HL-60/S4 treated with retinoic acid at 250 ng/mL for 4 days and 3 days (cell line): ENCODE measurements around the gene SLC35D3.
"Not testable (repeated sequence)": the region's sequence is repeated elsewhere in the genome, so short reads cannot be mapped to it uniquely, and the experiment has no call there.

ENCODE experiments used
- in situ Hi-C: fragments of 300-500 bp; cut with MboI; formaldehyde crosslinking; loops from 2 replicates; pipeline ENCODE4 v1.7.0; 2022; ENCODE audit warnings: low sequenced_read_pairs

The SLC35D3 gene

GRCh38 chr6:136921936-136922684, at the start of gene SLC35D3:
TSS of gene SLC35D3 (plus strand) at chr6:136922301. CDS start at chr6:136922429, 128 bp downstream.
- in situ Hi-C loops: no loop called here

GRCh38 chr6:136873748-136874147, 48.4 kb upstream of the SLC35D3 start:
- in situ Hi-C loops: no loop called here

GRCh38 chr6:136876469-136876868, 45.6 kb upstream of the SLC35D3 start:
- in situ Hi-C loops: not testable (repeated sequence)

- in situ Hi-C loops: no loop called here
Observed at GRCh38 chr6:136880748-136881460, 41.2 kb upstream of the SLC35D3 start.

DNA sequence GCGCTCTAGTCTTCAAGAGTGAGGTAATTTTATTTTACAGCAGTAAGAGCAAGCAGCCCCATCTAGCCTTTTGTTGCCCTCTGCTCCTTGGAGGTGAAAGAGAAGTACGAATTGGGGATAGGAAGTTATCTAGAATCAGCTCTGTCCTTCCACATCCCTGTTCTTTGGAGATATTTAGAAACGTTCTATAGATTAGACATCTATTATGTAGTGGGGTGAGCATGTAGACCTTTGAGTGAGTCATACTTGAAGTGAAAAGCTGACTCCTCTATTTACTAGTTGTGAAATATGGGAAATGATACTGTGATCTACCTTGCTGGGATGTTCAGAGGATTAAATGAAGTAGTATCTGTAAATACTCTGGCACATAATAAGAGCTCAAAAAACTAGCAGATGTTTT, 36.0 kb upstream of the SLC35D3 start:
- in situ Hi-C loops: no loop called here

DNA sequence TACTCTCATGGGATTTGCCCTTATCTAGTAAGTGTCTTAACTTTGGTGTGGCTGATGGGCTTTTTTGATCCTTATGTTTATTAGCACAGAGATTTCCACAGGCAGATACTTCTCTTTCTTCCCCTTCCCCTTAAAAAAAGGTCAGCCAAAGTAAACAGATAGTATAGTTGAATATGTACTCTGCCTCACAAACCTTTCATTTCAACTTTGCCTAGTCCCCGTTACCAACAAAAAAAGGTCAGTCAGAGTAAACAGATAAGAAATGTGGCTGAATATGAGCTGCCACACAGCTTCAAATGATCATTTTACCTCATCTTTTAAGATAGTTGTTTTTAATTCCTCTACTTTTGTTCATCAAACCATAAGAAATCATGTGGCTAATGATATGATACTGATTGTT, 34.1 kb upstream of the SLC35D3 start:
- in situ Hi-C loops: no loop called here

DNA sequence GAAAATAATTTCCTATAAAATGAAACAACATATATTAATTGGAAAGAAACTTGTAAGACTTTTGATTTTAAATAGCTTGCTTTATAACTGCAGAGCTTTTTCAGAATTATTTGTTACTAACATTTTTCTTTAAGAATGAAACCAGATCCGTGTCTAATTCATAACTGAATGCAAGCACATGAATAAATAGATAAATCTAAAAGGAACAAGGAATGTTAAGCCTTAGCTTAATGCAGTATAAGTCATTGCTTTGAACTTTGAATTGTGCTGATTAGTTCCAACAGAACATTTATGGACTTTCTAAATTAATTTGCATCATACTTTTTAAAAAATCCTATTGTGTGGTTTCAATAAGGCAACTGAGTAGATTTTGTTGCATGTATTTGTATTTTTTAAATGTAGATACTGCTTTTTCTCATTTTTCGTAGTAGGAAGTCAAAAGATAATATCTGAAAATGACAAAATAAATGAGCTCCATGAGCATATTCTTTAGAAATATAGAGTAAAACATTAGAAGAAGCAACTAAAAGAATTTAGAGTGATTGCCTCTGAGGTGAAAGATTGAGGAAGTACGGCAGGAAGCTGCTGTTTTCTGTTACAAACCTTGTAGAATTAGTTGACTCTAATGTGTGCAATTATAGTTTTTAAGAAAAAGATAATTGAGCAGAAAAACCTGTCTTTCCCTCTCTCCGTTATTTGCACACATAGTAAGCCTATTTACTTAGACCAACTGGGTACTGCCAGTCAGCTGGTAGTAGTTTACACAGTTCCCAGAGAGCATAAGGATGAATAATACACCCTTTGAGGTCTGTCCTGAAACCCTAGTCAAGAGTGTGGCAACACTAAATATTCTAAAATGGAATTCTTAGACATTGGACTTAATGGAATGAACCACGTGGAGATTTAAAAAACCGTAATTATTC, 32.6 kb upstream of the SLC35D3 start:
- in situ Hi-C loops: no loop called here

DNA sequence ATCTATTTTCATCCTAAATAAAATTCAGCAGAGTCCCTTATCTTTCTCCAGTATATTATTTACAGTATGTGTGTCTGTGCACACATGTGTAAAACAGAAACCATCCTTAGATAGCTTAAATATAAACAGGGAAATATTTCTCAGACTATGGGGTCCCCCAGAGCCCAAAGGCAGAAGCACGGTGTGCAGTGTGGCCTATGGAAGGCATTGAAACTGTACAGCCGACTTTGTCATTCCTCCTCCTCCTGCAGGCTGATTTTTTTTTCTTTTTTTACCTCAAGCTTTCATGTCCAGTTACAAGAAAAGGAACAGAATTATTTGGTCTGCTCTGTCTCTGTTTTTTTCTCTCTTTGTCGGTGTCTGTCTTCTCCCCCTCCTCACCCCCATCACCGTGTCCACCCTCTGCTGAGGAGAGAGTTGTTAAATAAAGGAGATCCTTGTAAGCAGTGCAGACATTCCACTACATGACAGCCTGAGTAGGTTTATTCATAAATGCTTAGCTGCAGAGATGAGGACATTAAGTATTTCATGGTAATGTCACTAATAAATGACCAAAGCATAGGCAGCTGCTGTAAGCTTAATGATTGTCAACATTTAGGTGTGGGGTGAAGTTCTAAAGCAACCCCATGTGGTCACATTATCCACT, 31.8 kb upstream of the SLC35D3 start:
- in situ Hi-C loops: no loop called here

DNA sequence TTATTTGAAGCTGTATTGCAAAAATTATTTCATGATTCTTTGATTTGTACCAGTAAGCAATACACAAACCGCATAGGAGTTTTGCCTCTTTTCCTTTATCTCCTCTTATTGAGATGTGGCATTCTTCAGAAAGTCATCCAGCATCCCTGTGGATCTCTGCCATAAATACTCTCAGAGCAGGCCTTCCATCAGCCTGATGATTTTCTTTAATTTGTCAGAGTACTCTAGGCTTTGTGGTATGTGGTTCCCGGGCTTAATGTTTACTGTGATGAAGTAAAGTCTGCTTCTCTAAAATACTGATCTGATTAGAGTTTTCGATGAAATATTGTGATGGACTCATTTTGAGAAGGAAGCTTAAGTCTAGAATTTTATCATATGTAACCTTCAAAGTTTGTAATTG, 31.1 kb upstream of the SLC35D3 start:
- in situ Hi-C loops: no loop called here

- in situ Hi-C loops: no loop called here
Observed at GRCh38 chr6:136893187-136893586, 28.9 kb upstream of the SLC35D3 start.

- in situ Hi-C loops: no loop called here
Observed at GRCh38 chr6:136895901-136896300, 26.2 kb upstream of the SLC35D3 start.

DNA sequence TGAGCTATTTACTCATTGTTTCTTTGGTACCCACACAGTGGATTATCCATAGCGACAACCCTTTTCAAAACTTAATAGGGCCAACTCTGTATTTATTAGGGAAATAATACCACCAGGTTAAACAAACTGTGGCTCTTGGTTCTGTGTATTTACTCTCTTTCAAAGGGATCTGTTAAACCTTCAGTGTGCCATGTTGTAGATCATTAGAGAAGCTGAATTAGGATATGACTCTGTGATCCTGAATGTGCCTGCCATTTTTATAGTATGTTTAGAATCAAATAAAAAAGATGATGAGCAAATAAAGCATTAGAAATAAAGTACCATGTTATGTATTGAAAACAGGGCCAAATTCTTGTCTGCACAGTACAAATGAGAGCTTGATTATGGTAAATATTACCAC, 25.0 kb upstream of the SLC35D3 start:
- in situ Hi-C loops: no loop called here

- in situ Hi-C loops: no loop called here
Observed at GRCh38 chr6:136901212-136901784, 20.8 kb upstream of the SLC35D3 start.

DNA sequence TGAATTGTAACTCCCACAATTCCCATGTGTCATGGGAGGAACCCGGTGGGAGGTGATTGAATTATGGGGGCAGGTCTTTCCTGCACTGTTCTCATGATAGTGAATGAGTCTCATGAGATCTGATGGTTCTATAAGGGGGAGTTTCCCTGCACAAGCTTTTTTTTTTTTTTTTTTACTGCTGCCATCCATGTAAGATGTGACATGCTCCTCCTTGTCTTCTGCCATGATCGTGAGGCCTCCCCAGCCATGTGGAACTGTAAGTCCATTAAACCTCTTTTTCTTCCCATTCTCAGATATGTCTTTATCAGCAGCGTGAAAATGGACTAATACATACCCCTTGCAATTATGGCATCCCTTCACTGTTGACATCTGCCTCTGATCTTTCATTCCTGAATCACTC, 17.6 kb upstream of the SLC35D3 start:
- in situ Hi-C loops: not testable (repeated sequence)

GRCh38 chr6:136914947-136915346, 7.2 kb upstream of the SLC35D3 start:
- in situ Hi-C loops: no loop called here

- in situ Hi-C loops: no loop called here
Observed at GRCh38 chr6:136918706-136919105, 3.4 kb upstream of the SLC35D3 start.

- in situ Hi-C loops: no loop called here
Observed at GRCh38 chr6:136920216-136920615, 1.9 kb upstream of the SLC35D3 start.

GRCh38 chr6:136920671-136921380, 1.3 kb upstream of the SLC35D3 start:
- in situ Hi-C loops: no loop called here

- in situ Hi-C loops: no loop called here
Observed at GRCh38 chr6:136921381-136921935, 643 bp upstream of the SLC35D3 start.

DNA sequence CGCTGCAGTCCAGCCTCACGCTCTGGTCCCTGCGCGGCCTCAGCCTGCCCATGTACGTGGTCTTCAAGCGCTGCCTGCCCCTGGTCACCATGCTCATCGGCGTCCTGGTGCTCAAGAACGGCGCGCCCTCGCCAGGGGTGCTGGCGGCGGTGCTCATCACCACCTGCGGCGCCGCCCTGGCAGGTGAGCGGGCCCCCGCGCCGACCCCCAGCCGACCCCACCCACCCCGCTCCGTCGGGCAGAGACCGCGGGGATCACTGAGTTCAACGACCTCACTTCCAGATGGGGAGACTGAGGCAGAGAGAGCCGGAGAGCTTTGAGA, 545 bp downstream of the SLC35D3 start:
- in situ Hi-C loops: no loop called here
